Panc1 (cell line): ENCODE measurements around the gene KCNIP3. TPM values are rescaled to one million over a fixed set of nuclear protein-coding genes. Genes with fewer than 3 reads are reported as not detected.

Experiments used
- ATAC-seq: fragments of 200-7000 bp; cut with Tn5 transposase; 2 replicates; pipeline ENCODE4 v1.9.1; 2020; ENCODE audit warnings: mild to moderate bottlenecking, moderate library complexity
- BruUV-seq: library from RNA; stranded (reverse); fragments of 400-500 nt; replicated peaks from 2 replicates; lab custom pipeline; 2021; lab: Mats Ljungman, UMichigan
- CTCF ChIA-PET: fragments of 300-600 bp; sonication (Branson Sonifier 250); formaldehyde crosslinking; loops from one replicate; lab custom pipeline; 2022; ENCODE audit warnings: antibody characterized with exemption; lab: Charles Lee
- POLR2A ChIA-PET: fragments of 300-600 bp; sonication (Branson Sonifier 250); formaldehyde crosslinking; loops from one replicate; lab custom pipeline; 2022; ENCODE audit warnings: antibody characterized with exemption; lab: Charles Lee
- DNase-seq: peaks from one replicate; pipeline ENCODE4 v3.0.0-alpha.2; 2010; ENCODE audit warnings: low read depth, low spot score
- H3K27ac ChIP-seq: 2 replicates; pipeline ENCODE4 v1.5.1; 2011; ENCODE audit warnings: mild to moderate bottlenecking, low read length, inconsistent platforms
- H3K27me3 ChIP-seq: fragments of 200-500 bp; sonication (Bioruptor generic); 2 replicates; pipeline ENCODE4 v1.6.0; 2014; ENCODE audit warnings: low read length, inconsistent platforms; ENCODE audit not compliant: control insufficient read depth, insufficient read depth
- H3K36me3 ChIP-seq: fragments of 200-500 bp; sonication (Bioruptor generic); 2 replicates; pipeline ENCODE4 v1.5.1; 2014; ENCODE audit warnings: inconsistent platforms, mild to moderate bottlenecking, low read length, moderate library complexity; ENCODE audit not compliant: control insufficient read depth, insufficient read depth
- H3K4me1 ChIP-seq: 2 replicates; pipeline ENCODE4 v1.5.1; 2011; ENCODE audit warnings: inconsistent platforms, mild to moderate bottlenecking, low read length, moderate library complexity; ENCODE audit not compliant: control insufficient read depth, insufficient read depth
- H3K4me3 ChIP-seq, 2 experiments: 2 replicates each; pipeline ENCODE4 v1.5.1; 2011 to 2012; ENCODE audit warnings: low read depth in 2 of 2, low read length in 2 of 2, mild to moderate bottlenecking in 2 of 2, inconsistent platforms in 1 of 2, moderate library complexity in 1 of 2
- H3K9me3 ChIP-seq: fragments of 200-500 bp; sonication (Bioruptor generic); 2 replicates; pipeline ENCODE4 v1.5.1; 2014; ENCODE audit warnings: low read depth, mild to moderate bottlenecking, inconsistent platforms, low read length, moderate library complexity; ENCODE audit not compliant: control insufficient read depth, insufficient read depth
- POLR2AphosphoS5 ChIP-seq: IDR thresholded peaks from 2 replicates; pipeline ENCODE4 v1.6.1; 2012; ENCODE audit warnings: mild to moderate bottlenecking, low read depth, low read length, moderate library complexity
- REST ChIP-seq, 2 experiments: IDR thresholded peaks; 2 replicates each; pipeline ENCODE4 v1.6.1; 2011 to 2012; ENCODE audit warnings: low read depth in 2 of 2, control low read depth in 1 of 2, low read length in 1 of 2, mild to moderate bottlenecking in 1 of 2, moderate library complexity in 1 of 2; ENCODE audit not compliant: insufficient read depth in 1 of 2
- SIN3A ChIP-seq: IDR thresholded peaks from 2 replicates; pipeline ENCODE4 v1.6.1; 2012; ENCODE audit warnings: low read depth, mild to moderate bottlenecking, low read length, moderate library complexity, borderline replicate concordance; ENCODE audit not compliant: insufficient read depth
- TCF7L2 ChIP-seq: IDR thresholded peaks from 2 replicates; pipeline ENCODE4 v1.6.1; 2011; ENCODE audit warnings: mild to moderate bottlenecking, low read depth, low read length, inconsistent platforms
- in situ Hi-C: cut with HindIII; loops from 2 replicates; pipeline ENCODE4 v1.10.0; 2016; ENCODE audit warnings: low sequenced_read_pairs, low pct_unique_long_range_greater_than_20kb
- intact Hi-C: fragments of 100-400 bp; cut with micrococcal nuclease; formaldehyde crosslinking; loops from one replicate; pipeline ENCODE4 v1.10.0; 2022; ENCODE audit not compliant: unreplicated experiment
- total RNA-seq: library from RNA; stranded (reverse); gene quantifications from one replicate; pipeline ENCODE4 v1.2.1, GENCODE V29; 2021; ENCODE audit not compliant: unreplicated experiment
- TF ChIP-seq, protein P1 (sequence below): fragments of 450-650 bp; IDR thresholded peaks from 2 replicates; pipeline ENCODE4 v1.5.1; 2017; ENCODE audit warnings: mild to moderate bottlenecking

KCNIP3 gene
- total RNA-seq, 1 experiment from 2014 or later = 17.5 TPM

- no peak overlapping the region for H3K4me3 ChIP-seq
- in situ Hi-C loops = no loop called here
- intact Hi-C loops = no loop called here
- ATAC-seq (no peak), DNase-seq (no peak)
- no peak overlapping the region for H3K27ac ChIP-seq
- no peaks in the 10 kb centered on the region for H3K36me3 ChIP-seq
- peaks cover 11% of the 10 kb centered on the region for H3K4me1 ChIP-seq
- TF ChIP-seq, protein P1, sequence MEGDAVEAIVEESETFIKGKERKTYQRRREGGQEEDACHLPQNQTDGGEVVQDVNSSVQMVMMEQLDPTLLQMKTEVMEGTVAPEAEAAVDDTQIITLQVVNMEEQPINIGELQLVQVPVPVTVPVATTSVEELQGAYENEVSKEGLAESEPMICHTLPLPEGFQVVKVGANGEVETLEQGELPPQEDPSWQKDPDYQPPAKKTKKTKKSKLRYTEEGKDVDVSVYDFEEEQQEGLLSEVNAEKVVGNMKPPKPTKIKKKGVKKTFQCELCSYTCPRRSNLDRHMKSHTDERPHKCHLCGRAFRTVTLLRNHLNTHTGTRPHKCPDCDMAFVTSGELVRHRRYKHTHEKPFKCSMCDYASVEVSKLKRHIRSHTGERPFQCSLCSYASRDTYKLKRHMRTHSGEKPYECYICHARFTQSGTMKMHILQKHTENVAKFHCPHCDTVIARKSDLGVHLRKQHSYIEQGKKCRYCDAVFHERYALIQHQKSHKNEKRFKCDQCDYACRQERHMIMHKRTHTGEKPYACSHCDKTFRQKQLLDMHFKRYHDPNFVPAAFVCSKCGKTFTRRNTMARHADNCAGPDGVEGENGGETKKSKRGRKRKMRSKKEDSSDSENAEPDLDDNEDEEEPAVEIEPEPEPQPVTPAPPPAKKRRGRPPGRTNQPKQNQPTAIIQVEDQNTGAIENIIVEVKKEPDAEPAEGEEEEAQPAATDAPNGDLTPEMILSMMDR = no peak
- TF ChIP-seq TCF7L2 = no peak
- no peak for TF ChIP-seq SIN3A
- no peak for TF ChIP-seq POLR2AphosphoS5
- TF ChIP-seq REST (IDR thresholded peaks at IDR 0.05; ENCODE audit: insufficient read depth in 1 of 2, low read depth in 2 of 2, low read length in 1 of 2) = no peak
- BruUV-seq = no TSS peak
- H3K27me3 ChIP-seq = no peaks in the 10 kb centered on the region
- ChIA-PET POLR2A (interaction anchor here (0.6 kb wide), 1 partner anchor 16 kb away, joined by 6 read pairs; no protein-coding TSS in a partner anchor), CTCF (no interaction called here)
- no peaks in the 10 kb centered on the region for H3K9me3 ChIP-seq
Observed at GRCh38 chr2:95351598-95351915, 54.4 kb downstream of the KCNIP3 start.

DNA sequence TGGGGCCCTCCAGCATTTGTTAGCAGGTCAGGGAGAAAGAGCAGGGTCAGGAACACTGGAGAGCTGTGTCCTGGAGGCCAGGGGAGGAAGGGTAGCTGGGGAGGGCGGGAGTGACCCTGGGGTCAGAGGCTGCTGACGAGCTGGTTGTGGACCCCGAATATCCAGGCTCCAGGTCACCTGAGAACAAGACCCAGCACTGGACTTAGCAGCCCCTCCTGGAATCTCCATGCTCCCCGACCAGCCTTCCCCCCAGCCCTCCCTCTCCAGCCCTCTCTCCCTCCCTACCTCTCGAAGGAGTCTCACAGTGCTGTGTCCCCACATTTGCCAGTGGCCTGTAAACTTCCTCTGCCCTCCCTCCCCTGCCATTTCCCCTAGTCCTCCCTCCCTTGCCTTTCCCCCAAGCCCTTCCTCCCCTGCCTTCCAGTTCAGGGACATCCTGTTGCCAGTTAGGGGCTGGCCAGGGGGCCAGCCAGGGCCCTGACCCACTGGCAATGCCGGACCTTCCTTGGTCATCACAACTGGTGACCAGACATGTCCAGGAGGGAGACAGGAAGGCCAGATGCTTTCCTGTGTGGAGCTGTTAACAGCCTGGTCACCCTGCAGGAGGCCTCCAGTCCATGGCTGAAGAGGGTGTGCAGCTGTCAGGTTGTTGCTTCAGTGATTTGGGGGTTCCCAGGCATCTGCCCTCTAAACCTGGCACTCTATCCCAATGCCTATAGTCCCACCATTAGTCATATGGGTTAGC, 55.3 kb downstream of the KCNIP3 start:
- Histone ChIP-seq H3K27ac (no peak overlapping the region), H3K9me3 (no peaks in the 10 kb centered on the region), H3K4me3 (no peak overlapping the region), H3K4me1 (peaks cover 8% of the 10 kb centered on the region), H3K27me3 (no peaks in the 10 kb centered on the region), H3K36me3 (no peaks in the 10 kb centered on the region)
- POLR2A ChIA-PET = no interaction called here
- in situ Hi-C loops = no loop called here
- CTCF ChIA-PET = no interaction called here
- no TSS peak for BruUV-seq
- TF ChIP-seq, protein P1 = no peak
- no peak for ATAC-seq
- intact Hi-C loops = no loop called here
- DNase-seq = no peak
